GM12873 (cell line): Measurements from ENCODE around the gene SLC10A7.

Experiments used
- CTCF ChIP-seq: IDR thresholded peaks from 2 replicates; pipeline ENCODE4 v1.5.1; 2012; ENCODE audit warnings: low read depth, mild to moderate bottlenecking, moderate library complexity, low read length, control low read depth; ENCODE audit not compliant: insufficient read depth; ENCODE audit errors: missing control alignments

SLC10A7 gene

GRCh38 chr4:146310319-146311021 is 211.3 kb downstream of the SLC10A7 start:
- TF ChIP-seq CTCF: no peak

GRCh38 chr4:146308951-146309350 is 212.8 kb downstream of the SLC10A7 start:
- TF ChIP-seq CTCF: no peak

- TF ChIP-seq CTCF: no peak
Measured at GRCh38 chr4:146302822-146303221, 218.9 kb downstream of the SLC10A7 start.

- no peak for TF ChIP-seq CTCF
Measured at GRCh38 chr4:146299607-146300006, 222.1 kb downstream of the SLC10A7 start.

DNA sequence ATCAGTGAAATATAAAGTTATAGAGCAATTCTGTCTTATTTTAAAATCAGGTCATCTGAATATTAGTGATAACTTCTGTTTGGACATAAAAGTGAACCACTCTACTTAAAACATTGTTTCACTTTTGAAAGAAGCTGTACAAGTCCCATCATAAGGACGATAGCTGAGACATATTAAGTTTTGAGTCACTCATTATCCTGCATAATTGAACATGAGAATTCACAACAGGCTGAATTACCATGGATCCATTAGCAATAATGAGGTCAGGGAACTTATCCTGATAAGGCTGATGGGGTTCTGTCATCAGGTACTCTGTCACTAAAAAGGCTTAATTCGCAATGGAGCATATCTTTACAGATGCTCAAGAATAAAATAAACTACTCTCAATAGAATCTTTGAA is 227.0 kb downstream of the SLC10A7 start:
- TF ChIP-seq CTCF: no peak

- TF ChIP-seq CTCF: no peak
Measured at GRCh38 chr4:146292508-146292907, 229.2 kb downstream of the SLC10A7 start.

- TF ChIP-seq CTCF: peak; percentile 6
Measured at GRCh38 chr4:146291313-146291712, 230.4 kb downstream of the SLC10A7 start.
